C4-2B (cell line): ENCODE data around the gene GPHN.
A peak's percentile ranks its signal among the peaks of the same experiment; 100 is the strongest.

Experiments used
- H3K27ac ChIP-seq: fragments of 450-650 bp; 2 replicates; pipeline ENCODE4 v1.5.1; 2017
- ZFX ChIP-seq: fragments of 450-650 bp; IDR thresholded peaks from 2 replicates; pipeline ENCODE4 v1.6.1; 2017
- TF ChIP-seq, protein P1 (sequence below): fragments of 450-650 bp; conservative IDR thresholded peaks from 2 replicates; pipeline ENCODE4 v1.5.1; 2017; ENCODE audit warnings: mild to moderate bottlenecking

The GPHN gene

DNA sequence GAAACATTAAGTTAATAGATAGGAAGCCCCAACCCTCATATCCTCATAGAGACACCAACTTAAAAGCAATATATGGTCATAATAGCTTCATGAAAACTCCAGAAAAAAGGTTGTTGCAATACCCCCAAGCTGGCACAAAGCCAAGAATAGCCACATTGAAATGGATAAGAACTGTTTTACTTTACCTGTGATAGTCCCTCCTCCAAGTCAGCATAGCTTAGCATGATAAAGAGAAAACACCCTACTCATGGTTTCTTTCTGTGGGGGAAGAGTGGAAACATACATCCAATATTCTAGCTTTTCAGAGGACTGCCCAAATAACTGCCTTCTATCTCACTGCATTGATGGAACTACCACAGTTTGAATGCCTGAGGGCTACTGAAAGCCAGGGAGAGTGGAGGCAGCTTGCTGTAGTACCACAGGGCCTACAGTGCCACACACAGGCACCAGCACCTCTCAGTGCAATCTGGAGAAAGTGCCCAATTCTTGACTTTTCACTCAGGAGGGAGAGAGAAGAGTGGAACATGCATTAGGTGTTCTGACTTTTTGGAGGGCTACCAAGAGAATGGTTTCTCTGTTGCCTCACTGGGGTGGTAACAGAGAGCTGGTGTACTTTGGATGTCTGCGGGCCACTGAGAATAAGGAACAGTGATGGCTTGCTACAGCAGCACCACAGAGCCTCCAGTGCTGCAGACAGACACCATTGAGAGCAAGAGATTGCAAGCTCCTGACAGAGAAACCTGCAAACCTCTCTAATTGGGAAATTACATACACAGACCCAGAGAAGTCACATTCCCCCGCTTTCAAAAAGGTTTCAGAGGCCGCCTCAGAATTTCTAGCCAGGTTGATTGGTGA lies 524.2 kb downstream of the GPHN start:
- TF ChIP-seq, protein P1, sequence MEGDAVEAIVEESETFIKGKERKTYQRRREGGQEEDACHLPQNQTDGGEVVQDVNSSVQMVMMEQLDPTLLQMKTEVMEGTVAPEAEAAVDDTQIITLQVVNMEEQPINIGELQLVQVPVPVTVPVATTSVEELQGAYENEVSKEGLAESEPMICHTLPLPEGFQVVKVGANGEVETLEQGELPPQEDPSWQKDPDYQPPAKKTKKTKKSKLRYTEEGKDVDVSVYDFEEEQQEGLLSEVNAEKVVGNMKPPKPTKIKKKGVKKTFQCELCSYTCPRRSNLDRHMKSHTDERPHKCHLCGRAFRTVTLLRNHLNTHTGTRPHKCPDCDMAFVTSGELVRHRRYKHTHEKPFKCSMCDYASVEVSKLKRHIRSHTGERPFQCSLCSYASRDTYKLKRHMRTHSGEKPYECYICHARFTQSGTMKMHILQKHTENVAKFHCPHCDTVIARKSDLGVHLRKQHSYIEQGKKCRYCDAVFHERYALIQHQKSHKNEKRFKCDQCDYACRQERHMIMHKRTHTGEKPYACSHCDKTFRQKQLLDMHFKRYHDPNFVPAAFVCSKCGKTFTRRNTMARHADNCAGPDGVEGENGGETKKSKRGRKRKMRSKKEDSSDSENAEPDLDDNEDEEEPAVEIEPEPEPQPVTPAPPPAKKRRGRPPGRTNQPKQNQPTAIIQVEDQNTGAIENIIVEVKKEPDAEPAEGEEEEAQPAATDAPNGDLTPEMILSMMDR: no peak
- TF ChIP-seq ZFX: no peak
- H3K27ac ChIP-seq: no peak overlapping the region

DNA sequence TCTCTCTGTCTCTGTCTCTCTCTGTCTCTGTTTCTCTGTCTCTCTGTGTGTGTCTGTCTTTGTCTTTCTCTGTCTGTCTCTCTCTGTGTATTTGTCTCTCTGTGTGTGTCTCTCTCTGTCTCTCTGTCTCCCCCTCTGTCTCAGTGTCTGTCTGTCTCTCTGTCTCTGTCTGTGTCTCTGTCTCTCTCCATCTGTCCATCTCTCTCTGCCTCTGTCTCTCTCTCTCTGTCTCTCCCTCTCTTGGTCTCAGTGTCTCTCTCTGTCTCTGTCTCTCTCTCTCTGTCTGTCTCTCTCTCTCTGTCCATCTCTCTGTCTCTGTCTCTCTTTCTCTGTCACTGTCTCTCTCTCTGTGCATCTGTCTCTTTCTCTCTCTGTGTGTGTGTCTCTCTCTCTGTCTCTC lies 537.5 kb downstream of the GPHN start:
- TF ChIP-seq, protein P1: no peak
- no peak for TF ChIP-seq ZFX
- H3K27ac ChIP-seq: no peak overlapping the region

DNA sequence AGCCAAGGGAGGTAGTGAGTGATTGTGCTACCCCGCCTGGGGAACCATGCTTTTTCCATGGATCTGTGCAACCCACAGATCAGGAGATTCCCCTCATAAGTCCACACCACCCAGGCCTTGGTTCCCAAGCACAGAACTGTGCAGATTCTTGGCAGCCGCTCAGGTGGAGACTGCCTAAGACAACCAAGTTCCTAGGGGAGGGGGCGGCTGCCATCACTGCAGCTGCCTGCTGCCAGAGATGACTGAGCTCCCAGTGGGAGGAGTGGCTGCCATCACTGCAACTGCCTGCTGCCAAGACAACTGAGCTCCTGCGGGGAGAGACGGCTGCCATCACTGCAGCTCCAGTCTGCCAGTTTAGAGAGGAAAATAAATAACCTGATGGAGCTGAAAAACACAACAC lies 542.9 kb downstream of the GPHN start:
- no peak overlapping the region for H3K27ac ChIP-seq
- TF ChIP-seq, protein P1: no peak
- TF ChIP-seq ZFX: no peak

DNA sequence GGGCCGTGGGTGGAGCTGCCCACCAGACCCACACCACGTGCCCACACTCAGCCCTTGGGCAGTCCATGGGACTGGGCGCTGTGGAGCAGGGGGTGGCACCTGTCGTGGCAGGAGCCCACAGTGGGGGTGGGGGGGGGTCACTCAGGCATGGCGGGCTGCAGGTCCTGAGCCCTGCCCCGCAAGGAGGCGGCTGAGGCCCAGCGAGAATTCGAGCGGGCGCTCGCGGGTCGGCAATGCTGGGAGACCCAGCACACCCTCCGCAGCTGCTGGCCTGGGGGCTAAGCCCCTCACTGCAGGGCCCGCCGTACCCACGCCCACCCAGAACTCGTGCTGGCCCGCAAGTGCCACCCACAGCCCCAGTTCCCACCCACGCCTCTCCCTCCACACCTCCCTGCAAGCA lies 548.7 kb downstream of the GPHN start:
- TF ChIP-seq, protein P1: no peak
- TF ChIP-seq ZFX: no peak
- H3K27ac ChIP-seq: no peak overlapping the region

DNA sequence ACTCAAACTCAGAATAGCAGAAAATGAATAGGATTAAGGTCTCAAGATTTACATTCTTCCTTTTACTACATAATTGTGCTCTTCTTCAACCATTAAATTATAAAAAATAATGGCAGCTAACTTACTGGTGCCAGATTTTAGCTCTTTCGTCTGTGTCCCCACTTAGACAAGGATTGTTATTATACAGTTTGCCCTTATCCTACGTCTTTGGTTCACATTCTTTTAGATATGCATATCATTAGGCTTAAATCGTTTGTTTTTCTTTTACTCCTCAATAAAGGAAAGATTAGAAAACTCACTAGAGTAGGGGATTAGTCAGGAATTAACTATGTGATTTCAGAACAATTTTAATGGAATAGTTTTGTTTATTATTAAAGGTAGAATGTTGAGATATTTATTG lies 551.6 kb downstream of the GPHN start:
- no peak overlapping the region for H3K27ac ChIP-seq

DNA sequence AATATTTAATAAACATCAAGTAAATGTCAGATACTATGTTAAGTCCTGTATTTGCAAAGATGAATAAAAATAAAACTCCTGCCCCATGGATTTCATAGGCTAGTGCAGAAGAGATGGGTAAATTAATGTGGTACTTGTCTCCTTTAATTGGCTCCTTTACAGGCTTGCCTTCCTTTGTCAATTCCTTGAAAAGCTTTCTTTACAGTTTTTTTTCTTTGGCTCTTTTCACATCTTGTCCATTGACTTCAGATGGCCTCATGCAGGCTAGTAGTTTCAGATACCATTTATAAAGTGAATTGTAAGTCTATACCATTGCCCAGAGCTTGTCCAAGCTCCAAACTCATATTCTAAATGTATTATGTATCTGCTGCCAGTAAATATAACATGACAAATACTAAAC lies 552.6 kb downstream of the GPHN start:
- TF ChIP-seq ZFX: no peak
- TF ChIP-seq, protein P1: no peak

More for the DNA sequence above, 551.6 kb downstream of the GPHN start:
- TF ChIP-seq, protein P1: no peak
- no peak for TF ChIP-seq ZFX

DNA sequence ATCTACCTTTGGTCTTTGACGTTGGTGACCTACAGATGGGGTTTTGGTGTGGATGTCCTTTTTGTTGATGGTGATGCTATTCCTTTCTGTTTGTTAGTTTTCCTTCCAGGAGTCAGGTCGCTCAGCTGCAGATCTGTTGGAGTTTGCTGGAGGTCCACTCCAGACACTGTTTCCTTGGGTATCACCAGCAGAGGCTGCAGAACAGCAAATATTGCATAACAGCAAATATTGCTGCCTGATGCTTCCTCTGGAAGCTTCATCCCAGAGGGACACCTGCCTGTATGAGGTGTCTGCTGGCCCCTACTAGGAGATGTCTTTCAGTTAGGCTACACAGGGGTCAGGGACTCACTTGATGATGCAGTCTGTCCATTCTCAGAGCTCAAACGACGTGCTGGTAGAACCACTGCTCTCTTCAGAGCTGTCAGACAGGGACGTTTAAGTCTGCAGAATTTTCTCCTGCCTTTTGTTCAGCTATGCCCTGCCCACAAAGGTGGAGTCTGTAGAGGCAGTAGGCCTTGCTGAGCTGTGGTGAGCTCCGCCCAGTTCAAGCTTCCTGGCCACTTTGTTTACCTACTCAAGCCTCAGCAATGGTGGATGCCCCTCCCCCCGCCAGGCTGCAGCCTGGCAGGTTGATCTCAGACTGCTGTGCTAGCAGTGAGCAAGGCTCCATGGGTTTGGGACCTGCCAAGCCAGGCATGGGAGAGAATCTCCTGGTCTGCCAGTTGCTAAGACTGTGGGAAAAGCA lies 559.3 kb downstream of the GPHN start:
- H3K27ac ChIP-seq: 0 out of 2 replicates have a peak overlapping the region, but pooled peaks have one; percentile 2

More for the DNA sequence above, 552.6 kb downstream of the GPHN start:
- H3K27ac ChIP-seq: no peak overlapping the region
